IPS-15b (cell line): Measurements from ENCODE around the gene CLRN3.

Experiments used
- H3K27me3 ChIP-seq: one replicate; pipeline ENCODE4 v1.6.1; 2013; ENCODE audit warnings: low read length; ENCODE audit not compliant: control insufficient read depth, insufficient read depth
- H3K36me3 ChIP-seq: one replicate; pipeline ENCODE4 v1.6.1; 2013; ENCODE audit warnings: low read length; ENCODE audit not compliant: control insufficient read depth, insufficient read depth
- H3K4me1 ChIP-seq: one replicate; pipeline ENCODE4 v1.6.1; 2013; ENCODE audit warnings: mild to moderate bottlenecking, low read length; ENCODE audit not compliant: control insufficient read depth, insufficient read depth
- H3K4me3 ChIP-seq: one replicate; pipeline ENCODE4 v1.5.1; 2013; ENCODE audit warnings: low read depth, low read length
- H3K9ac ChIP-seq: one replicate; pipeline ENCODE4 v1.6.1; 2013; ENCODE audit warnings: low read depth, mild to moderate bottlenecking, low read length
- H3K9me3 ChIP-seq: one replicate; pipeline ENCODE4 v1.6.1; 2013; ENCODE audit warnings: mild to moderate bottlenecking, low read length; ENCODE audit not compliant: control insufficient read depth, insufficient read depth

CLRN3 gene

GRCh38 chr10:127892743-127893142, at the start of gene CLRN3:
Gene CLRN3, minus strand, starts transcription at chr10:127892941. Its CDS starts 157 bp downstream, at chr10:127892784.
- Histone ChIP-seq H3K27me3 (no peaks in the 10 kb centered on the region), H3K9me3 (no peaks in the 10 kb centered on the region), H3K4me1 (no peaks in the 10 kb centered on the region), H3K4me3 (no peak within 1 kb of the TSS), H3K36me3 (no peaks in the 10 kb centered on the region), H3K9ac (no peak within 1 kb of the TSS)

DNA sequence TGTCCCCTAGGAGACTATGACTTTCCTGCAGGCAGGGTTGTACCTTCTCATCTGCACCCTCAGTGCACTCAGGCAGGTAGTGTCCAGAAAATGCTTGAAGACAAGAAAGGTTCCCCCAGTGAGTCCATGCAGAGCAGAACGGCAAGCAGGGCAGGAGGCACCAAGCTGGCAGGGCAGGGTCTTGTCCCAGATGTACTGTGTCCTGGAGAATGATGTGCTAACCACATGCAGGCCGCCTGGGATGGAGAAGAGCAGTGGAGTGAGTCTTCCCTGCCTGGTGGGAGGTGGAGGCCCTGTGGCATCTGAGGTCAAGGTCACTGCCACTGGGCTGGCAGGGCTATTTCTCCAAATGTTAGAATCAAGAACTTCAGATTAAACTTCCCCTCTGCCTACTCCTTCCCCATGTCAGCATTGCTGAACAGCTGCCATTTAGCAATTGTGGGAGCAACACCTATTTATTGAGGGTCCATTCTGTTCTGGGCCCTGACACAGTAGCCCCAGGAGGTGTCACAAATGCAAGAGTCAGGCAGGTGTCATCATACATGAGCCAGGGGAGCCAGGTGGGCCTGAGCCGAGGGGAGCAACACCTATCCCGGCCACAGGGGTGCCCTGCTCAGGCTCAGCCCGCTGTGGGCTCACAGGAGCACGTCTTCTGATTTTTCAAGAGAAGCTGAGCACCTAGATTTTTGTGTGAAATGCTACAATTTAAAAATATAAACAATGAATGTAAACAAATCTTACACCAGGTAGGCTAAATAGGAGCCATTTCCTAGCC, 48.3 kb upstream of the CLRN3 start:
- Histone ChIP-seq H3K27me3 (no peaks in the 10 kb centered on the region), H3K4me3 (no peak overlapping the region), H3K9me3 (no peaks in the 10 kb centered on the region), H3K4me1 (no peaks in the 10 kb centered on the region), H3K36me3 (no peaks in the 10 kb centered on the region), H3K9ac (no peak overlapping the region)

- no peaks in the 10 kb centered on the region for H3K9me3 ChIP-seq
- H3K4me3 ChIP-seq: no peak overlapping the region
- no peaks in the 10 kb centered on the region for H3K36me3 ChIP-seq
- H3K9ac ChIP-seq: no peak overlapping the region
- no peaks in the 10 kb centered on the region for H3K27me3 ChIP-seq
- no peaks in the 10 kb centered on the region for H3K4me1 ChIP-seq
These were observed 47.1 kb upstream of the CLRN3 start for GRCh38 chr10:127939786-127940330.

- Histone ChIP-seq H3K4me3 (no peak overlapping the region), H3K9ac (no peak overlapping the region), H3K36me3 (no peaks in the 10 kb centered on the region), H3K27me3 (no peaks in the 10 kb centered on the region), H3K4me1 (no peaks in the 10 kb centered on the region), H3K9me3 (no peaks in the 10 kb centered on the region)
These were observed 45.2 kb upstream of the CLRN3 start for GRCh38 chr10:127937915-127938463.

GRCh38 chr10:127937069-127937468, 44.3 kb upstream of the CLRN3 start:
- H3K27me3 ChIP-seq: no peaks in the 10 kb centered on the region
- no peak overlapping the region for H3K4me3 ChIP-seq
- no peaks in the 10 kb centered on the region for H3K4me1 ChIP-seq
- no peaks in the 10 kb centered on the region for H3K36me3 ChIP-seq
- H3K9me3 ChIP-seq: no peaks in the 10 kb centered on the region
- no peak overlapping the region for H3K9ac ChIP-seq

- H3K9me3 ChIP-seq: no peaks in the 10 kb centered on the region
- H3K36me3 ChIP-seq: no peaks in the 10 kb centered on the region
- H3K27me3 ChIP-seq: no peaks in the 10 kb centered on the region
- no peak overlapping the region for H3K9ac ChIP-seq
- no peak overlapping the region for H3K4me3 ChIP-seq
- no peaks in the 10 kb centered on the region for H3K4me1 ChIP-seq
These were observed 42.4 kb upstream of the CLRN3 start for GRCh38 chr10:127935071-127935561.

GRCh38 chr10:127934383-127934782, 41.6 kb upstream of the CLRN3 start:
- H3K9me3 ChIP-seq: no peaks in the 10 kb centered on the region
- H3K4me1 ChIP-seq: no peaks in the 10 kb centered on the region
- no peak overlapping the region for H3K9ac ChIP-seq
- no peaks in the 10 kb centered on the region for H3K36me3 ChIP-seq
- H3K4me3 ChIP-seq: no peak overlapping the region
- H3K27me3 ChIP-seq: no peaks in the 10 kb centered on the region

GRCh38 chr10:127933271-127933670, 40.5 kb upstream of the CLRN3 start:
- no peak overlapping the region for H3K4me3 ChIP-seq
- no peak overlapping the region for H3K9ac ChIP-seq
- H3K36me3 ChIP-seq: no peaks in the 10 kb centered on the region
- H3K4me1 ChIP-seq: no peaks in the 10 kb centered on the region
- H3K27me3 ChIP-seq: no peaks in the 10 kb centered on the region
- no peaks in the 10 kb centered on the region for H3K9me3 ChIP-seq

DNA sequence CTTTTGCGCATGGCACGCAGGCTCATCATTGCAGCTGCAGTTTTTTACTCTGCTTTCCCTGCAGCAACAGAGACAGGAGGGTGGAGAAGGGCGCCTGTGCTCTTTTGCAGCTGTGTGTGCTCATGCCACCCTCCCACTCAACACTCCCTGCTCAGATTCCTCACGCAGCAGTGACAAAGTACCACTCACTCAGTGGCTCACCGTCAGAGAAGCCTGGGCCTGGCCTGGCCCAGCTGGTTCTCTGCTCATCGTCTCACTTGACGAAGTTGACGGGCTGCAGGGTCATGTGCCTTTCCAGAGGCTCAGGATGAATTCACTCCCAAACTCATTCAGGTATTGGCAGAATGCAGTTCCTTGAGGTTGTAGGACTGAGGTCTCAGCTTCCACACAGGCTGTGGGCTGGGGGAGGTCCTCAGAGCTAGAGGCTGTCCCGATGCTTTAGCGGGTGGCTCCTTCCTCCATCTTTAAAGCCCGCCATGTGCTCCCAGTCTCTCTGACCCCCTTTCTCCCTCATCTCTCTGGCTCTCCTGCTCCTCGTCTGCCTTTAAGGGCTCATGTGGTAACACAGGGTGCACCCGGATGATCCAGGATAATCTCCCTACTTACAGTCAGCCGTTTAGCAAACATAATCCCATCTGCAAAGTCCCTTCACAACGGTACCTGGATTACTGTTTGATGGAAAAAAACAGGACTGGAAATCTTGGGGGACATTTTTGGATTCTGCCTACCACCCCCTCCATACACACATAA, 40.0 kb upstream of the CLRN3 start:
- Histone ChIP-seq H3K27me3 (no peaks in the 10 kb centered on the region), H3K36me3 (no peaks in the 10 kb centered on the region), H3K4me3 (no peak overlapping the region), H3K9me3 (no peaks in the 10 kb centered on the region), H3K4me1 (no peaks in the 10 kb centered on the region), H3K9ac (no peak overlapping the region)

DNA sequence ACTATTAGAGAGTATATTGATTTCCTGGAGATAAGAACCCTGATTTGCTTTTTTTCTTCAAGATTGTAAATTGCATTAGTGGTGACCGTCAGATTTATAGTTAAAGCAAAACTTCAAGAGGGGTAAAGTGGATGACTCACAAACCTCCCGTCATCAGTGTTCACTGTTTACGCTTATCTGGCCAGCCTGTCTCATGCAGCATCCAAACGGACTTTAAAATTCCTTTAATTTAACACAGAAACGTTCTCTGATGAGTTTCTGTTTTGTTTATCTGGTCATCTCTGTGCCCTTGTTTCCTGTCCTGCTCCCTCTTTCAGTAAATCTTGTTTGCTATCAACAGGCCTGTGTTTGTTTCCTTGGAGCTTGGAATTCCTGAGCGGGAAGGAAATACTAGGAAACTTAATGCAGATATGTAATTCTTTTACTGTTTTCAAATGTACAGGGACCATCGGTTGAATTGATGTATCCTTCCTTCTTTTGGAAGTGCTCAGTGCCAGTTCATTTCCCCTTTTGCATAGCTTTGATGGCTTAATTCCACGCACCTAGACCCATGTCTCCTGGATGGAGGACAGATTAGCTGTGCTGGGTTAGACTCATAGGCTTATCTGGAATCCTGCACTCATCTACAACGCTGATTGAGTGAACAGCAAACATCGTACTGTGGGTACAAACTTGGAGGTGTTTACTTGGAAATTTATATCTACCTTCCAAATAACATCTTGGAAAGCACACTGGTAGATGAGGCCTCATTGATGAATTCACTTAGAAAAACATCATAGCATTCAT, 35.5 kb upstream of the CLRN3 start:
- no peaks in the 10 kb centered on the region for H3K9me3 ChIP-seq

GRCh38 chr10:127926455-127926854, 33.7 kb upstream of the CLRN3 start:
- no peak overlapping the region for H3K9ac ChIP-seq
- H3K9me3 ChIP-seq: no peaks in the 10 kb centered on the region
- H3K36me3 ChIP-seq: no peaks in the 10 kb centered on the region
- H3K4me1 ChIP-seq: no peaks in the 10 kb centered on the region
- H3K27me3 ChIP-seq: no peaks in the 10 kb centered on the region
- no peak overlapping the region for H3K4me3 ChIP-seq

More for the DNA sequence above, 35.5 kb upstream of the CLRN3 start:
- Histone ChIP-seq H3K9ac (no peak overlapping the region), H3K27me3 (no peaks in the 10 kb centered on the region), H3K4me3 (no peak overlapping the region), H3K4me1 (no peaks in the 10 kb centered on the region), H3K36me3 (no peaks in the 10 kb centered on the region)
